ENCODE results near the gene RAB11A. TPM values are rescaled to one million over a fixed set of nuclear protein-coding genes. Genes with fewer than 3 reads are reported as not detected.

Gene RAB11A
- total and polyA plus RNA-seq, 7 donors, result 89.5 to 152 (median 115) TPM

- ATAC-seq (no peak), DNase-seq (no peak)
- H3K4me3 ChIP-seq, result no peak overlapping the region
- H3K4me1 ChIP-seq, result peaks cover 6% of the 10 kb centered on the region
- H3K36me3 ChIP-seq (ENCODE audit: insufficient read depth in 1 of 2, low read depth in 1 of 2), result no peaks in the 10 kb centered on the region
- no peak overlapping the region for H3K27ac ChIP-seq
- intact Hi-C loops (cut with DNase I), result no loop called here
- no peaks in the 10 kb centered on the region for H3K9me3 ChIP-seq
- no peaks in the 10 kb centered on the region for H3K27me3 ChIP-seq (ENCODE audit: insufficient read depth in 3 of 3, low read length in 2 of 3)
- TF ChIP-seq CTCF (IDR thresholded peaks at IDR 0.05), result no peak
- 86 to 88% (median 88%) methylated on average over 4 of the region's 4 CpGs for WGBS, 3 donors
These were observed 29.3 kb upstream of the RAB11A start for GRCh38 chr15:65839985-65840384.

GRCh38 chr15:65841121-65841930 is 28.0 kb upstream of the RAB11A start:
- no peak for ATAC-seq
- intact Hi-C loops (cut with DNase I), result no loop called here
- WGBS, 3 donors, result 38 to 59% (median 40%) methylated on average over 11 of the region's 11 CpGs

GRCh38 chr15:65845826-65846519 is 23.3 kb upstream of the RAB11A start:
- no peaks in the 10 kb centered on the region for H3K4me1 ChIP-seq
- no peak for TF ChIP-seq CTCF (IDR thresholded peaks at IDR 0.05)
- no peaks in the 10 kb centered on the region for H3K9me3 ChIP-seq
- no peak for ATAC-seq
- H3K4me3 ChIP-seq, result no peak overlapping the region
- 61 to 69% (median 61%) methylated on average over 9 of the region's 9 CpGs for WGBS, 3 donors
- no peaks in the 10 kb centered on the region for H3K36me3 ChIP-seq (ENCODE audit: insufficient read depth in 1 of 2, low read depth in 1 of 2)
- H3K27ac ChIP-seq, result no peak overlapping the region
- intact Hi-C loops (cut with DNase I), result no loop called here
- no peak for DNase-seq
- H3K27me3 ChIP-seq (ENCODE audit: insufficient read depth in 3 of 3, low read length in 2 of 3), result no peaks in the 10 kb centered on the region

More at GRCh38 chr15:65841121-65841930, 28.0 kb upstream of the RAB11A start:
- TF ChIP-seq CTCF (IDR thresholded peaks at IDR 0.05), result no peak
- Histone ChIP-seq H3K36me3 (ENCODE audit: insufficient read depth in 1 of 2, low read depth in 1 of 2) (no peaks in the 10 kb centered on the region), H3K27ac (no peak overlapping the region), H3K4me3 (no peak overlapping the region), H3K9me3 (no peaks in the 10 kb centered on the region), H3K4me1 (no peaks in the 10 kb centered on the region), H3K27me3 (ENCODE audit: insufficient read depth in 3 of 3, low read length in 2 of 3) (no peaks in the 10 kb centered on the region)
- peak in 1 of 2 donors; percentile 21 for DNase-seq

GRCh38 chr15:65847989-65848388 is 21.3 kb upstream of the RAB11A start:
- DNase-seq (no peak), ATAC-seq (no peak)
- Histone ChIP-seq H3K36me3 (ENCODE audit: insufficient read depth in 1 of 2, low read depth in 1 of 2) (no peaks in the 10 kb centered on the region), H3K4me1 (no peaks in the 10 kb centered on the region), H3K27me3 (ENCODE audit: insufficient read depth in 3 of 3, low read length in 2 of 3) (no peaks in the 10 kb centered on the region), H3K4me3 (no peak overlapping the region), H3K27ac (no peak overlapping the region), H3K9me3 (no peaks in the 10 kb centered on the region)
- TF ChIP-seq CTCF (IDR thresholded peaks at IDR 0.05), result no peak
- intact Hi-C loops (cut with DNase I), result no loop called here
